GM19025 (cell line): Measurements from ENCODE around the gene FAM43B.

Experiments used
- ATAC-seq: cut with Tn5 transposase; IDR thresholded peaks from one replicate; pipeline ENCODE4 v1.9.1; 2021; ENCODE audit warnings: mild to moderate bottlenecking, low read depth, moderate library complexity; ENCODE audit not compliant: unreplicated experiment

The FAM43B gene

DNA sequence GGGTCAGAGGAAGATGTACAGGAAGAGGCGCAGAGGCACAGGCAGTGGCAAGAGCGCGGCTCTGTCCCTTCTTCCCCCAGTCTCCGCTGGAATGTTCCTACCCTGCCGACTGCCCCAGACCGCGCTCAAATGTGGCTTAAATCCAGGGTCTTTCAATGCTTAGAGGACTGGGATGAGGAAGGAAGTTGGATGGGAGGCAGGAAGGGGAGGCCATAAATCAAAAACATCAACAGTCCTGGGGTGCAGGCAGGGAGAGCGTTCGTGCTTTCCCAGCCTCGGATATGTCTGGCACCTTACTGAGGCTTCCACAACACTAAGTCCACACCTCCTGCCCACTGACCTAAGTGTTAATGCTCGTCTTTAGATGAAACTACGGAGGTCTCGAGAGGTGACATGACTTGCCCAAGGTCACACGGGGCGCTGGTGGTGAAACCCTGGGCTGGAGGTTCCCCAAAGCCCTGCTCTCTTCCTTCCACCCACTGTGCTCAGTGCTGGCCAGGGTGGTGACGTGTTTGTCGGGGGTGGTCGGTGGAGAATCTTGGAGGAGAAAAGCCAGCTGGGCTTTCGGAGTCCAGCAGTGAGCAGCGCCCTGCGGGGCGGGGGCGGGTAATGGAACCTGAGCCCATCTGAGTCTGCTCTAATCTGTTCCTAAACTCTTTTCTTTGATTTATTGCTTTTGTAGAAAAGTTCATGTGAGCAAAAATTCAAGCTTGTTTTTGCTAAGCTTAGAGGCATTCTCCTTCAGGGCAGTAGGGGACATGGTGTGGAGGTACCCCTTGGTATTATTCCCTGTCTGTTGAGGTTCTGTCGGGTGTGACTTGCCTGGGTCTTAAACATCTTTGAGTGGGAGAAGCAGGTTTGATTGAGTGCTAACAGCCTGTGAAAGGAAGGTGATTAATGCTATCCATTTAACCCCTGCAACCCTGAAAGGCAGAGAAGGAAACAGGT is 37.2 kb downstream of the FAM43B start:
- no peak for ATAC-seq

DNA sequence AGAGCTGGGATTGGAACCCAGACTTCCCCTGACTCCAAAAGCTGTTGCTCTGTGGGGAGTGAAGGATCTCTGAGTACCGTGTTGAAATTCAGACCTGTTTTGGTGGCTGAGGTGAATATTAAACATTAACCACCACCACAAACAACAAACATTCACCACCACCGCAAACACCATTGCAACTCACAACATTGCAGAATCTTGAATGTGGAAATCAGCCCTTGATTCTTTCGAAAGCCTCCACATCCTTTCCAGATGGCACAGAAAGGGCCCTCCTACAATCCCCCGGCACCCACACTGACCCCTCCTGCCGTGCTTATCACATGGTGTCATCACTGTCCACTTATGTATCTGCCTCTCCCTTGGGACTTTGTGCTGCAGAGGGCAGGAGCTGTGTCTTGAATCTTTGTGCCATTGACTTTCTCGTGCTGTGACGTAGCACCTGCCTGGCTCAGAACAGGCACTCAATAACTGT is 38.0 kb downstream of the FAM43B start:
- ATAC-seq: no peak

GRCh38 chr1:20593756-20594155 is 41.4 kb downstream of the FAM43B start:
- no peak for ATAC-seq

DNA sequence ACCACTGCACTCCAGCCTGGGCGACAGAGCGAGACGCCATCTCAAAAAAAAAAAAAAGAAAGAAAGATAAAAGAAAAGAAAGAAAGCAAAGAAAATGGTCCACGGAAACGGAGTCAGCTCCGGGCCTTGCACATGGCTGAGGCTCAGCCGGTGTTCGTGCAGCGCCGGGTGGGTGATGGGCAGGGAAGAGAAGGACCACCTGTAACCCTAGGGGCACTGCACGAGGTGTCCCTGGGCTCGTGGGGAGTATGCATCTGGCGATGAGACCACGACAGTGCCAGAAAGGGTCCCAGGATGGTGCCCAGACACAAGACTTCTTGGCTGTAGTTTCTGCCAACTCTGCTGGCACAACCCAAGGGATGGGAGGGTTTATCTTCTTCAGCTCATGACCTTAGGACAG is 42.4 kb downstream of the FAM43B start:
- ATAC-seq: no peak

- no peak for ATAC-seq
These were observed 43.7 kb downstream of the FAM43B start for GRCh38 chr1:20596106-20596505.

GRCh38 chr1:20597650-20598049 is 45.3 kb downstream of the FAM43B start:
- no peak for ATAC-seq

DNA sequence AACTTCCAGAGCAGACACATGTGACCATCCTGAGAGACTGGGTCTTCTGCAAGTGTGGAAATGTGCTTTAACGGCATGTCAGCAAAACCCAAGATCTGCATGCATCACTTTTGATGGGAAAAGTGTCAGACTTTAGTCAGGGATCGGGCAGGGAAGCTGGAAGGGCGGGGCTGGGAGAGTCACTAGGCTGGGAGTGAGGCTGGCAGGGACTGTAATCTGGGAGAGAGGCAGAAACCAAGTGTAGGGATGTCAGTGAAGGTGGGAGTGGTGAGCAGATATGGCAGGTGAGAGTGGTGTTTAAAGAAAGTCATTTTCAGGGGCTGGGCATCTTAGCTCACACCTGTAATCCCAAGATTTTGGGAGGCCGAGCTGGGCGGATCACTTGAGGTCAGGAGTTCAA is 47.8 kb downstream of the FAM43B start:
- ATAC-seq: no peak

GRCh38 chr1:20601129-20601825 is 48.9 kb downstream of the FAM43B start:
- no peak for ATAC-seq

DNA sequence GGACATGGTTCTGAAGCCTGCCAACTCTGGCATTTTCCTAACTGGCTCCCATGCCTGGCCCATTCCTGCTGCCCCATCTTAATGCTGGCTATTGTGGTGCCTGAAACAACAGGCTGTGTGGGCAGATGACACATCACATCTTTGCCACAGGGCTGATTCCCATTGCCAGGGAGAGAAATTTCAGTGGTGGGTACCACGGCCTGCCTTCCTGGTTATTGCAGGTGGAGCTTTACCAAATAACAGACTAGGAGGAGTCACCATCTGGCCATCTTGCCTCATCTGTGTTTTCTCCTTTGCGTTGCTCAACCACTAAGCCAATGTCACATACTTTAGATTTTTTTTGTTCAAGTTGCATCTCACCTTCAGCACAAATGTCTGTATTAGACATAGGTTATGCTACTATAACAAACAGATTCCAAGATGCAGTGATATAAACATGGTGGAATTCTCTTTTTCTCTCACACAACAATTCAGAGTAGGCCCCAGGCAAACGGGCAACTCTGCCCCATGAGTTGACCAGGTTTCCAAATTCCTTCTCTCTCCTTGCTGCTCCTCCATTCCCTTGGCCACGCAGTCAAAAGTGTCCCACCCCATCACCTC is 50.6 kb downstream of the FAM43B start:
- no peak for ATAC-seq

- no peak for ATAC-seq
These were observed 51.4 kb downstream of the FAM43B start for GRCh38 chr1:20603504-20604464.
